NCI-H1417 treated with DMSO at 0.1 percent for 48 hours (cell line): Measurements from ENCODE around the gene KRT5.

ENCODE experiments used
- DNase-seq: peaks from one replicate; lab custom pipeline; 2025; lab: John Stamatoyannopoulos, UW

Gene KRT5

GRCh38 chr12:52537101-52537500 is 16.9 kb upstream of the KRT5 start:
- DNase-seq, result no peak

DNA sequence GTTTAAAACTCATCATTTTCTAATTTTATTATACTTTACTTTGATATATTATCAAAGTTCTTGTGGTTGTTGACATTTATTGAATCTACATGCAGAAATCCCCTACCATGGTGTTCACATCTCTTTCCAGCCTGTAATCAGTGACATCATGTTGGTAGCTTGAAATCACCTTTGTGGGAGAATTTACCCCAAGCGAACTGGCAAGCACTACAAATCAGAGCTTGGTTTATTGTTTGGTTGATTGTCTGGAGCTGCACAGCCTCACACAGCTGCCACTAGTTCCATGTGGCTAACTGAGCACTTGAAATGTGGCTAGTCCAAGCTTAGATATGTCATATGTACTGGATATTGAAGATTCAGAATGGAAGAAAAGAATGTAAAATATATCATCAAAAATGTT is 15.4 kb upstream of the KRT5 start:
- no peak for DNase-seq

- DNase-seq, result no peak
These were observed 14.3 kb upstream of the KRT5 start for GRCh38 chr12:52534482-52534881.

DNA sequence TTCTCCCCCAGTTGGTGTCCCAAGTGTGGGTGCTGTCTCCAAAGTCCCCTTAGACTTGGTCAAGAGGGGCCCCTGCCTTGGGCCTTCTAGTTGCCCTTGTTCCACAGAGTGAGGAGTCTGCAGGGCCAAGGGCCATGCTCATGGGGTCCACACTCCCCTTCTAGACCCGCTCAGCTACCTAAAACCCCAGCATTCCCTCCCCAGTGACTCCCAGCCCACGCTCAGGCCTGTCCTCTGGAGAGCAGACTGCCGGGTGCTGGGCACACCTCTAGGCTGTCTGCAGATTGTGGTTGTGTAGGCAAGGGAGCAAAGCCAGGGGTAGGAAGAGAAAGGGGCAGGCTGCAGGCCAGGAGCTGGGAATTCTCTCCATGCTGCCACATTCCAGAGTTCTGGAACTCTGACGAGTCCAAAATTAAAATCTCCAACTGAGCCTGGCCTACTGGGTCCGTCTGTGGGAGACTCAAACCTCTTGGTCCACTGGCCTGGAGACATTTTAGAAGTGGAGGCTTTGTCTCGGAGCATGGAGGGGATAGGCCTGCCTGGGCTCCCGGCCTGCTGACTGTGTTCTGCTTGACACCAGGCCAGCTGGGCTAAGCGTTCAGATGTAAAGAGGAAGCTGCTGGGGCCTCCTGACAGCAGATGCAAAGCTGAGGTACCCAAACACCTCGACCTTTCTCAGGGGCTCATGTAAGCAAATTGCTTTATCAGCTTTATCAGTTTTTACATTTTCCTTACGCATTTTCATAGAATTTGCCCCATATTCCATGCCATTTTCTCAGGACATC is 13.7 kb upstream of the KRT5 start:
- no peak for DNase-seq

DNA sequence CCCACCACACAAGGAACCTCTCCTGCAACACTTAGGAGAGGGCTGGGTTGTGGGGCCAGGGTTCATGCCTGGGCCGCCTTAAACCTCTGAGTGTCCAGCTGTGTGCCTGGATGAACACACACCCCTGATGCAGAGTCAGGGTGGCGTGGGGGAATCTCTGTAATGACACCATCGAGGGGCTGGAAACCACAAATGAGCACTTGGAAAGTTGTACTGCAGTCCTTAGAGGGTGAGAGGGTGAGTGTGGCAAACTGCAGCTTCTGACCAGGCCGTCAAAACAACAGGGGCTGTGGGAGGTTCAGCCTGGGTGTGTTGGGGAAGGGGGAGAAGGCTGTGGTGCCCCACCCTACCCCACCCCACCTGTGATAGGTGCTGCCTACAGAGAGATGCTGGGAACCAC is 12.4 kb upstream of the KRT5 start:
- no peak for DNase-seq

DNA sequence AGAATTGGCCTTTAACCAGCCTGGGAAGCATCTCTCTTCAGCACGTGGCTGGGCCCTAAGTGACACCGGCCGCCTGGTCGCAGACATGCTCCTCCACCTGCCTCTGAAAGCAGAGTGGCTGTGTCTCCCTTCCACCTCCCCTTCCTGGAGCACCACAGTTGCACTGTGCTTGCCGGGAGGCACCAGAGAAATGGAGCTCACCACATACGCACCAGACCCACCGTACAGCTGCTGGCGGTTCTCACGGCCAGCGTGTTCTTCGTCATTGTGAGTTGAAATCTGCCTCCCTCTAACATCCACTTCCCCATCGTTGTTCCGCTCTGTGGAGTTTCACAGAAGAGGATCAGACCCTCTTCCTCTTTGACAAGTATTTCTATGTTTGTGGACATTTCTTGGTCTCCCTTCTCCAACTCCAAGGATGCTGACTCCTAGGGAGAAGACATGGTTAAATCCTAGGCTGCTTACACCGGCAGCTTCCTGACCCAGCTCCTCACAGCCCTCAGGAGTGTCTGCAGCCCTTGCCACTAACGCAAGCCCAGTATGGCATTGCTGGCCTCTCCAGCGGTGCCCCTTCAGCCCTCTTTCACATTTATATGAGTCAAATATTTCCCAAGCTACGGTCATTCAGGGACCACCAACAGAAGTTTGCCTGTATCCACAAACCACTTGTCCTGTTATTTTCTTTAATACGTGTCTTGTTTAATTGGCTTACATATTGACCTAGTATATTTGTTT is 11.5 kb upstream of the KRT5 start:
- DNase-seq, result no peak

DNA sequence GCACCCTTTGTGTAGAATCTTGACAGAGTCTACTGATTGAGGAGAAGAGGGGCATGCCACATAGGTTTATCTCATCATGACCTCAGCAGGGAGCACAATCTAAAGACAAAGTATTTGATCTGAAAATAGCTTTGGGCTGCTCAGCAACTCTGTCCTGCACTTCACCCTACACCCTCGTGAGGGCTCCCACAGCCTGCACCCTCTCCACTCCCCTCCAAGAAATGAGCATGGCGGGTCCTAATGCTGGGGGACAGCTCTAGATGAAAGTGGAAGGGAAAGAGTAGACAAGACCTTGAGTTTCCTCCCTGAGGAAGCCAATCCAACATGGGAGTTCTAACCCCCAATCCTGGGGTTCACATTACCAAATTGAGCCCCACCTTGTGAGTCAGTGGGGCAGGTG is 10.7 kb upstream of the KRT5 start:
- no peak for DNase-seq

DNA sequence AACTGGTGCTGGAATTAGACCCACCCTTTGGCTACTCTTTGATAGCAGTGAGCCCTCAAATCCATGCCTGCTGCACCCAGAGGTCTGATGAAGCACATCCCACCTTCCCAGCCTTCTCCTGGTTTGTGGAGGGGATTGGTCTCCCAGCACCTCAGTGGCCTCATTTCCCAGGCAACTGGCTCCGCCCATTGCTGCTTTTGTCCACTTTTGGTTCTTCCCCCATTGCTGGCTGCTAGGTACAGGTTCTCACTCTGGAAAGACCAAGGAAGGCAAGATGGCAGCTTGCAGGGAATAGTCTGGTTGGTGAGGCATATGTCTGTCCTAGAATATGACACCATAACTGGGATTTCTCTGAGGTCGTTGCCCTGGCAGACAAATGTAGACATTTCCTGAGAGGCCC is 10.2 kb upstream of the KRT5 start:
- DNase-seq, result no peak

DNA sequence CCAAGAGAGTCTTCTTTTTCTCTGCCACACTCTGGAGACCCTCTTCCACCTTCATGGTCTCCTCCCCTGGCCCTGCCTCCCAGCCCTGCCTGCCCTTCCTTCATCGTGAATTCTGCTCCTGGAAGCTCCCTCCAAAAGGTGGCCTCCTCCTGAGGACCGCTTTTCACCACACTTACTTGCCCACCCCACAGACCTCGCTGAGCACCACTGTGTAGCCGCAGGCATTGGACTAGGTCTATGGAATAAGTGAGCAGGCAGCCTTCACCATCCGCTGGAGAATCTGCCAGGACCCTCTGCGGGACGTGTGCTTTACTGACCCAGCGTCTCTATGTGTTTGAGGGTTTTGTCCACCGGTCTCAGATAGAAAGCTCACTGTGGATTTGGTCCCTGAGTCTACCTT is 9.7 kb upstream of the KRT5 start:
- DNase-seq, result no peak

DNA sequence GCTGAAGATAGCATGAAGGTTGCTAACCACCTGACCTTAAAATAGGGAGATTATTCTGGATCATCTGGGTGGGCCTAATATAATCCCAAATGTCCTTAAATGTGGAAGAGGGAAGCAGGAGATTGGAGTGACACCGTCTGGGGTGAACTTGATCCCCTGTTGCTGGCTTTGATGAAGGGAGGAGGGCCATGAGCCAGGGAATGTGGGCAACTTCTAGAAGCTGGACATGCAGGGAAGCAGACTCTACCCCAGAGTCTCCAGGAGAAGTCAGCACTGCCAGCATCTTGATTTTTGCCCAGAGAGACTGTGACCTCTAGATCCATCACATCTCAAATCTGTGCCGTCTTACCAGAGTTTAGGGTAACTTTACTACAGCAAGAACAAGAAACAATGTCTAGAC is 9.2 kb upstream of the KRT5 start:
- DNase-seq, result no peak

DNA sequence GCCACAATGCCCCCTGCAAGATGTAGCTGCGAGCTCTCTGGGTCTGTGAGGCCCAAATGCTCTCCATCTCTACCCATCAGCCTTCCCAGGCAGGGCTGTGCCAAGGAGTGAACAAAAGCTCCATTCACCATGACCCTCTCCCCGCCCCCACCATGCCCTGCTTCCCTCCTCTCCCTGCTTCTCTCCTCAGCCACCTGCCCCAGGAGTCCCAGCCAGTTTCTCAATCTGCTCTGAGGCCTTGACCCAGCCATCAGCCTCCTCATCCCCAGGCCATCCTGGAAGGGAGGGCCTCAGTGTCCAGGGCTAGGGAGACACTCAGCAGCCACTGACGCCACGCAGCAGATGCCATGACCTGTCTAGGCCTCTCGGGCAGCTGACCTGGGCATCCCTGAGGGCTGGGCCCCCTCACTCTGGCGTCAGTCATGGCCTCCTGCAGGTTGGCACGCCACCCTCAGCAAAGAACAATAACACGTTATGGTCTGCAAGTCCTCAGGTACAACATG is 8.5 kb upstream of the KRT5 start:
- DNase-seq, result no peak

GRCh38 chr12:52527121-52527800 is 7.1 kb upstream of the KRT5 start:
- no peak for DNase-seq

- DNase-seq, result no peak
These were observed 6.3 kb upstream of the KRT5 start for GRCh38 chr12:52526511-52526951.

- DNase-seq, result no peak
These were observed 5.7 kb upstream of the KRT5 start for GRCh38 chr12:52525661-52526499.

DNA sequence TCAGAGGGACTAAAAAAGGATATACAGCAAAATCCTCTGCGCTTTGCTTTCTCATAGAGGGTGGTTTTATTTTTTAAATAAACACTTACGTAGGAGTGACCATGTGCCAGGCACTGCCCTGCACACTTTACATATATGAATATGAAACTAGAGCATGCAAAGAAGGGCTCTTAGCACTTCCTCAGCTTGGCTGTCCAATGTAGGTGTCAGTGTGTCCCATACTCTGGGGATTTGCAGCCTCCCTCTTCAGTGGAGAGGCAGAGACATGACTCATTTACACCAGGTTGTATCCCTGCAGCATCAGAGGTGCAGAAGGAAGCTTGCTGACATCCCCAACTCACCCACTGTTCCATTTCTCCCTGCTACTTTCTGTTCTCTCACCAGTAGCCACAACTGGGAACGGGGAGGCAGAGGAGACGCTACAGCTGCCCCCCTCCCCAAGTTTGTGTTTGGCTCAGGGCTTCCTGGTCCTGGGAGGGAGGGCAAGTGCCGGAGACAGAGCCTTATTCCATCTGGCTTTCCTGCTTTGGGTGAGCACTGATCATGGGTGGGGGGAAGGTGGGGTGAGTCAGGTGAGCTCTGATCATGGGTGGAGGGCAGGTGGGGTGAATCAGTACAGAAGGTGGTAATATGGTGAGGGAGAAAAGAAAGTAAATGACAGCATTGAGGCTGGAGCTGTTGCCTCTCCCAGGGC is 4.9 kb upstream of the KRT5 start:
- no peak for DNase-seq

- no peak for DNase-seq
These were observed 4.2 kb upstream of the KRT5 start for GRCh38 chr12:52524241-52524897.

- DNase-seq, result no peak
These were observed 3.6 kb upstream of the KRT5 start for GRCh38 chr12:52523824-52524223.

GRCh38 chr12:52522346-52523011 is 2.3 kb upstream of the KRT5 start:
- no peak for DNase-seq

GRCh38 chr12:52521568-52522266 is 1.5 kb upstream of the KRT5 start:
- no peak for DNase-seq

GRCh38 chr12:52521175-52521567 is 977 bp upstream of the KRT5 start:
- no peak for DNase-seq
